ENCODE data around the gene ZNF791. TPM values are rescaled to one million over a fixed set of nuclear protein-coding genes. Genes with fewer than 3 reads are reported as not detected.

The ZNF791 gene
- total and polyA plus RNA-seq, 2 of the 13 experiments (the other 11 are each of a cell fraction or from before 2014, with no cell fraction given): 12.8 to 17.4 TPM

- TF ChIP-seq, protein P1, sequence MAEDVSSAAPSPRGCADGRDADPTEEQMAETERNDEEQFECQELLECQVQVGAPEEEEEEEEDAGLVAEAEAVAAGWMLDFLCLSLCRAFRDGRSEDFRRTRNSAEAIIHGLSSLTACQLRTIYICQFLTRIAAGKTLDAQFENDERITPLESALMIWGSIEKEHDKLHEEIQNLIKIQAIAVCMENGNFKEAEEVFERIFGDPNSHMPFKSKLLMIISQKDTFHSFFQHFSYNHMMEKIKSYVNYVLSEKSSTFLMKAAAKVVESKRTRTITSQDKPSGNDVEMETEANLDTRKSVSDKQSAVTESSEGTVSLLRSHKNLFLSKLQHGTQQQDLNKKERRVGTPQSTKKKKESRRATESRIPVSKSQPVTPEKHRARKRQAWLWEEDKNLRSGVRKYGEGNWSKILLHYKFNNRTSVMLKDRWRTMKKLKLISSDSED (CRISPR knock-in tag; IDR thresholded peaks at IDR 0.05): no peak
- no peak for TF ChIP-seq ZNF264 (CRISPR knock-in tag; IDR thresholded peaks at IDR 0.05)
- 0 out of 2 replicates have a peak, but pooled peaks have one; percentile 24 for TF ChIP-seq ZNF772 (CRISPR knock-in tag; IDR thresholded peaks at IDR 0.05)
- peak; percentile 1; the same call in 1 of the 2 replicates for TF ChIP-seq CTCF (CRISPR knock-in tag; IDR thresholded peaks at IDR 0.05)
- no peak for TF ChIP-seq CCAR2 (optimal IDR thresholded peaks at IDR 0.05; ENCODE audit: low read depth, low read length)
- TF ChIP-seq SIN3A (IDR thresholded peaks at IDR 0.05; ENCODE audit: borderline replicate concordance, low read depth, low read length): peak; percentile 80; the same call in 1 of the 2 replicates
- TF ChIP-seq PRDM15 (CRISPR knock-in tag; IDR thresholded peaks at IDR 0.05): no peak
- TF ChIP-seq RBFOX2 (IDR thresholded peaks at IDR 0.05; ENCODE audit: low read depth, low read length): peak; percentile 80
- TF ChIP-seq YY1 (IDR thresholded peaks at IDR 0.05; ENCODE audit: insufficient read depth, insufficient replicate concordance, low read depth, low read length): peak; percentile 56
- no peak for TF ChIP-seq ZSCAN9 (CRISPR knock-in tag; IDR thresholded peaks at IDR 0.05; ENCODE audit: borderline replicate concordance)
- peak; percentile 60 for TF ChIP-seq PHF20 (CRISPR knock-in tag; IDR thresholded peaks at IDR 0.05)
- 0 out of 2 replicates have a peak, but pooled peaks have one; percentile 30 for TF ChIP-seq ZNF317 (CRISPR knock-in tag; IDR thresholded peaks at IDR 0.05)
- peak; percentile 87 for TF ChIP-seq HIVEP1 (CRISPR knock-in tag; IDR thresholded peaks at IDR 0.05)
- TF ChIP-seq GATAD1 (CRISPR knock-in tag; IDR thresholded peaks at IDR 0.05): peak; percentile 62
- peak; percentile 13 for TF ChIP-seq TEAD3 (CRISPR knock-in tag; optimal IDR thresholded peaks at IDR 0.05; ENCODE audit: borderline replicate concordance)
- 0 out of 2 replicates have a peak, but pooled peaks have one; percentile 40 for TF ChIP-seq SALL2 (CRISPR knock-in tag; IDR thresholded peaks at IDR 0.05)
- 0 out of 2 replicates have a peak, but pooled peaks have one; percentile 41 for TF ChIP-seq ZNF598 (CRISPR knock-in tag; IDR thresholded peaks at IDR 0.05; ENCODE audit: borderline replicate concordance)
- TF ChIP-seq ZFX (CRISPR knock-in tag; IDR thresholded peaks at IDR 0.05; ENCODE audit: low read depth): peak; percentile 84
Observed at GRCh38 chr19:12666265-12667048, 55.7 kb downstream of the ZNF791 start, which contains the start of the genes MAN2B1 and WDR83 (continued).
